Measurements from ENCODE around the gene PLCG1. TPM values are rescaled to one million over a fixed set of nuclear protein-coding genes. Genes with fewer than 3 reads are reported as not detected.

Gene PLCG1
- polyA plus RNA-seq, 2 of the 4 experiments (the other 2 are of a cell fraction) = 22.0 to 65.0 TPM

DNA sequence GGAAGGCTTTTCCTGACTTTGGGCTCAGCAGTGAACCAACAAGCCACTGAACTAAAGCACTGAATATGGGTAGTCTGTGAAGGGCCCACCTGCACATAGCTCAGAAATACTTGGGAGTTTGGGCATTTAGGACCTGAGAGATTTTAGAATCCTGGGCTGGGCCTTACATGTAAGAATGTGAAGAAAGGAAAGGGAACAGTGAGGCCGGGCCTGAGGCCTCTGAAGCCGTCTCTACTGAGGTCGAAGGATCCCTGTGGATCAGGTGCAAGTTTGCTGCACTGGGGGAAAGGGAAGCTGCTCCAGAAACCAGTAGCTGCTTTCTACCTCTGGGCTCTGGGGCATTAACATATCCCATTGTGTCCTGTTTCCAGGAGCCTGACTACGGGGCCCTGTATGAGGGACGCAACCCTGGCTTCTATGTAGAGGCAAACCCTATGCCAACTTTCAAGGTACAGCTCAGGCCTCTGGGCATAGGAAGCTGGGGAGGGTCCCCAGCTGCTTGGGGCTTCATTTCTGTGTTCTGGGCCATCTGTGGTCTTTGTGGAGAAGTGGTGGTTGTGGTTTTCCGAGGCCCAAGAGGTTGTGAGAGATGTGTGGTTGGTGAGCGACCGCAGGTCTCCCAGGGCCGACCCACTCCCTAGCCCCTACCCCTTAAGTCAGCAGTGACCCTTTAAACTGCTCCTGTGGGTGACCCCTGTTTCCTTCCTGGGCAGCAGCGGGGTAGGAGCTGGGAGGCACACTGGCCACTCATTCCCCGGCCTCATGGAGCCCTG lies 30.3 kb downstream of the PLCG1 start:
- Histone ChIP-seq H3K4me2 (no peak overlapping the region), H3K4me1 (no peaks in the 10 kb centered on the region), H3K4me3 (no peak overlapping the region), H3K27ac (no peak overlapping the region), H3K9me3 (no peaks in the 10 kb centered on the region)
- ATAC-seq = no peak
- DNase-seq (ENCODE audit: low read depth in 1 of 2, low spot score in 1 of 2) = no peak
- 95% methylated on average over 11 of the region's 11 CpGs for WGBS (ENCODE audit: missing lambda C conversion rate)
- FAIRE-seq = no peak
- TF ChIP-seq, protein P1, sequence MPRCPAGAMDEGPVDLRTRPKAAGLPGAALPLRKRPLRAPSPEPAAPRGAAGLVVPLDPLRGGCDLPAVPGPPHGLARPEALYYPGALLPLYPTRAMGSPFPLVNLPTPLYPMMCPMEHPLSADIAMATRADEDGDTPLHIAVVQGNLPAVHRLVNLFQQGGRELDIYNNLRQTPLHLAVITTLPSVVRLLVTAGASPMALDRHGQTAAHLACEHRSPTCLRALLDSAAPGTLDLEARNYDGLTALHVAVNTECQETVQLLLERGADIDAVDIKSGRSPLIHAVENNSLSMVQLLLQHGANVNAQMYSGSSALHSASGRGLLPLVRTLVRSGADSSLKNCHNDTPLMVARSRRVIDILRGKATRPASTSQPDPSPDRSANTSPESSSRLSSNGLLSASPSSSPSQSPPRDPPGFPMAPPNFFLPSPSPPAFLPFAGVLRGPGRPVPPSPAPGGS (IDR thresholded peaks at IDR 0.05) = no peak
- no peak for TF ChIP-seq HOXB13 (CRISPR knock-in tag; IDR thresholded peaks at IDR 0.05; ENCODE audit: low read depth)
- no peak for TF ChIP-seq TFCP2L1 (CRISPR knock-in tag; IDR thresholded peaks at IDR 0.05)
- no peak for TF ChIP-seq SMC3 (IDR thresholded peaks at IDR 0.05)
- no peak for TF ChIP-seq HOXA7 (CRISPR knock-in tag; IDR thresholded peaks at IDR 0.05)
- no peak for TF ChIP-seq GATA3 (IDR thresholded peaks at IDR 0.05; ENCODE audit: borderline replicate concordance)
- TF ChIP-seq, protein P2, sequence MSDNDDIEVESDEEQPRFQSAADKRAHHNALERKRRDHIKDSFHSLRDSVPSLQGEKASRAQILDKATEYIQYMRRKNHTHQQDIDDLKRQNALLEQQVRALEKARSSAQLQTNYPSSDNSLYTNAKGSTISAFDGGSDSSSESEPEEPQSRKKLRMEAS (IDR thresholded peaks at IDR 0.05) = no peak
- TF ChIP-seq, protein P3, sequence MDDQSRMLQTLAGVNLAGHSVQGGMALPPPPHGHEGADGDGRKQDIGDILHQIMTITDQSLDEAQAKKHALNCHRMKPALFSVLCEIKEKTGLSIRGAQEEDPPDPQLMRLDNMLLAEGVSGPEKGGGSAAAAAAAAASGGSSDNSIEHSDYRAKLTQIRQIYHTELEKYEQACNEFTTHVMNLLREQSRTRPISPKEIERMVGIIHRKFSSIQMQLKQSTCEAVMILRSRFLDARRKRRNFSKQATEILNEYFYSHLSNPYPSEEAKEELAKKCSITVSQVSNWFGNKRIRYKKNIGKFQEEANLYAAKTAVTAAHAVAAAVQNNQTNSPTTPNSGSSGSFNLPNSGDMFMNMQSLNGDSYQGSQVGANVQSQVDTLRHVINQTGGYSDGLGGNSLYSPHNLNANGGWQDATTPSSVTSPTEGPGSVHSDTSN (IDR thresholded peaks at IDR 0.05) = no peak
- TF ChIP-seq, protein P4, sequence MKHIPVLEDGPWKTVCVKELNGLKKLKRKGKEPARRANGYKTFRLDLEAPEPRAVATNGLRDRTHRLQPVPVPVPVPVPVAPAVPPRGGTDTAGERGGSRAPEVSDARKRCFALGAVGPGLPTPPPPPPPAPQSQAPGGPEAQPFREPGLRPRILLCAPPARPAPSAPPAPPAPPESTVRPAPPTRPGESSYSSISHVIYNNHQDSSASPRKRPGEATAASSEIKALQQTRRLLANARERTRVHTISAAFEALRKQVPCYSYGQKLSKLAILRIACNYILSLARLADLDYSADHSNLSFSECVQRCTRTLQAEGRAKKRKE (CRISPR knock-in tag; IDR thresholded peaks at IDR 0.05; ENCODE audit: low read depth) = no peak
- ChIA-PET CTCF (interaction anchor here (0.9 to 12.1 kb wide), 7 partner anchors 10 to 173 kb away, joined by 3 to 248 read pairs (median 5); partner anchors contain the start of gene LPIN3), POLR2A (no interaction called here)

DNA sequence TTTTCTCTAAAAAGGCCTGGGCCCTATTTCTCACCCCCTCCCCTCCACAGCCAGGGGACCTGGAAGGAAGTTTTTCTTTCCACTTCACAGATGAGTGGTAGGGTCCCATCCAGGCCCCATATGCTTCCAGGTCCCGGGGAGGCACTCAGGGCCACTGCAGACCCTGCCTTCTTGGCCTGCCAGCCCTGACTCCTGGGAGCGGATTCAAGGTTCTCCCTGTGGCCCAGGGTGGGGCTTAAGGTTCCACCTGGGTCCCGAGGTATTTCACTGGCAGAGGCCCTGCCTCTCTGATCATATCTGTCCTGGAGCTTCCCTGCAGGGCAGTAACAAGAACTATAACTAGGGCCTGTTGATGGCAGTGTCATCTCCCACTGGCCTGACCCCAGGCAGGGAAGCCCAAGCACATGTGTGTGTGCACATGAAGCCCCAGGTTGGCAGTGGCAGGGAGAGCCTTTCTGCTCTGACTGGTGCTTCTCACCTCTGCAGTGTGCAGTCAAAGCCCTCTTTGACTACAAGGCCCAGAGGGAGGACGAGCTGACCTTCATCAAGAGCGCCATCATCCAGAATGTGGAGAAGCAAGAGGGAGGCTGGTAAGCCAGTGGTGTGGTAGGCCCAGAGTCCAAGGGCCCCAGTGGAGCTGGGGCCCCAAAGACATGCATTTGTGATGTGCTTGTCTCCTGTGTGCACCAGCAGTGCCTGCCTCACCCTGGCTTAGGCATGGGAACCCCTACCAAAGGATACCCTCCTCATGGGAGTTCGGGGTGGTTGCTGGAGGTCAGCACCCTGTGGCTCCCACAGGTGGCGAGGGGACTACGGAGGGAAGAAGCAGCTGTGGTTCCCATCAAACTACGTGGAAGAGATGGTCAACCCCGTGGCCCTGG lies 31.2 kb downstream of the PLCG1 start:
- Histone ChIP-seq H3K4me3 (no peak overlapping the region), H3K9me3 (no peaks in the 10 kb centered on the region), H3K4me1 (no peaks in the 10 kb centered on the region), H3K4me2 (no peak overlapping the region), H3K27ac (no peak overlapping the region)
- ChIA-PET POLR2A (no interaction called here), CTCF (interaction anchor here (1.0 to 12.1 kb wide), 7 partner anchors 9 to 173 kb away, joined by 3 to 248 read pairs (median 5); partner anchors contain the start of gene LPIN3)
- FAIRE-seq (no peak), ATAC-seq (no peak), DNase-seq (ENCODE audit: low read depth in 1 of 2, low spot score in 1 of 2) (no peak)
- WGBS (ENCODE audit: missing lambda C conversion rate) = 99% methylated on average over 8 of the region's 10 CpGs
- TF ChIP-seq BHLHE40 (IDR thresholded peaks at IDR 0.05; ENCODE audit: low read depth, low read length) = no peak
- no peak for TF ChIP-seq EHMT2 (IDR thresholded peaks at IDR 0.05; ENCODE audit: low read depth)
- TF ChIP-seq, protein P4 (CRISPR knock-in tag; IDR thresholded peaks at IDR 0.05; ENCODE audit: low read depth) = no peak
- no peak for TF ChIP-seq HOXB13 (CRISPR knock-in tag; IDR thresholded peaks at IDR 0.05; ENCODE audit: low read depth)
- no peak for TF ChIP-seq SMC3 (IDR thresholded peaks at IDR 0.05)
- no peak for TF ChIP-seq FOSL2 (IDR thresholded peaks at IDR 0.05)
- no peak for TF ChIP-seq FOSL2 (CRISPR knock-in tag; IDR thresholded peaks at IDR 0.05)
- TF ChIP-seq, protein P5, sequence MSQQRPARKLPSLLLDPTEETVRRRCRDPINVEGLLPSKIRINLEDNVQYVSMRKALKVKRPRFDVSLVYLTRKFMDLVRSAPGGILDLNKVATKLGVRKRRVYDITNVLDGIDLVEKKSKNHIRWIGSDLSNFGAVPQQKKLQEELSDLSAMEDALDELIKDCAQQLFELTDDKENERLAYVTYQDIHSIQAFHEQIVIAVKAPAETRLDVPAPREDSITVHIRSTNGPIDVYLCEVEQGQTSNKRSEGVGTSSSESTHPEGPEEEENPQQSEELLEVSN (IDR thresholded peaks at IDR 0.05; ENCODE audit: borderline replicate concordance, low read depth) = no peak
- no peak for TF ChIP-seq PHF8 (IDR thresholded peaks at IDR 0.05; ENCODE audit: borderline replicate concordance, low read depth)
- TF ChIP-seq EP300 (IDR thresholded peaks at IDR 0.05) = no peak
- no peak for TF ChIP-seq RCOR1 (IDR thresholded peaks at IDR 0.05; ENCODE audit: low read depth, low read length)
- no peak for TF ChIP-seq RAD21 (conservative IDR thresholded peaks at IDR 0.05 in 1 of 2, IDR thresholded peaks at IDR 0.05 in 1 of 2)
- TF ChIP-seq NR3C1 (IDR thresholded peaks at IDR 0.05) = no peak
- TF ChIP-seq POLR2AphosphoS2 (conservative IDR thresholded peaks at IDR 0.05; ENCODE audit: low read length) = no peak
- no peak for TF ChIP-seq MAZ (IDR thresholded peaks at IDR 0.05; ENCODE audit: borderline replicate concordance, low read depth, low read length)
- TF ChIP-seq NPAS2 (CRISPR knock-in tag; IDR thresholded peaks at IDR 0.05; ENCODE audit: borderline replicate concordance) = no peak
- no peak for TF ChIP-seq JUNB (IDR thresholded peaks at IDR 0.05)
- no peak for TF ChIP-seq NFE2L2 (conservative IDR thresholded peaks at IDR 0.05; ENCODE audit: low read length)
- TF ChIP-seq, protein P6, sequence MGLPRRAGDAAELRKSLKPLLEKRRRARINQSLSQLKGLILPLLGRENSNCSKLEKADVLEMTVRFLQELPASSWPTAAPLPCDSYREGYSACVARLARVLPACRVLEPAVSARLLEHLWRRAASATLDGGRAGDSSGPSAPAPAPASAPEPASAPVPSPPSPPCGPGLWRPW (IDR thresholded peaks at IDR 0.05) = no peak
- no peak for TF ChIP-seq HDAC2 (IDR thresholded peaks at IDR 0.05)
